K562 (cell line): ENCODE data around the gene LUC7L. TPM values are rescaled to one million over a fixed set of nuclear protein-coding genes. Genes with fewer than 3 reads are reported as not detected.

Experiments
- ATAC-seq: fragments of 200-7000 bp; cut with Tn5 transposase; 3 replicates; pipeline ENCODE4 v1.9.1; 2020; ENCODE audit warnings: moderate library complexity
- BruUV-seq: library from RNA; stranded (reverse); fragments of 400-500 nt; replicated peaks from 2 replicates; lab custom pipeline; 2021; lab: Mats Ljungman, UMichigan
- CTCF ChIA-PET: fragments of 300-600 bp; formaldehyde crosslinking; extraction: SDS; loops from one replicate; lab custom pipeline; 2021; ENCODE audit warnings: low intra/inter-chr PET ratio; lab: Yijun Ruan, JAX
- POLR2A ChIA-PET: fragments of 300-600, 350-650 bp; sonication (Branson Sonifier 250); formaldehyde crosslinking; extraction: SDS; loops from one replicate; lab custom pipeline; 2021; ENCODE audit warnings: antibody characterized with exemption, inconsistent platforms; lab: Yijun Ruan, JAX
- DNase-seq, 4 experiments: peaks; one replicate each; pipeline versions ENCODE4 v3.0.0 to v3.0.0-alpha.2; 2011 to 2018; ENCODE audit warnings: low spot score in 3 of 4, mixed read lengths in 3 of 4; ENCODE audit errors: extremely low read depth in 1 of 4
- FAIRE-seq: peaks from 2 replicates; lab custom pipeline; 2011; peaks lifted over from hg19 to GRCh38; lab: Jason Lieb, UNC
- H2AFZ ChIP-seq: 2 replicates; pipeline ENCODE4 v1.6.0; 2011; ENCODE audit warnings: low read depth, low read length, control low read depth, inconsistent platforms
- H3K27ac ChIP-seq: fragments of 200-600 bp; 3 replicates; pipeline ENCODE4 v1.8.0; 2011; ENCODE audit warnings: low read depth, mild to moderate bottlenecking, control low read depth, inconsistent platforms, low read length, moderate library complexity, mixed read lengths; ENCODE audit errors: extremely low read depth
- H3K27me3 ChIP-seq, 2 experiments: fragments of 300-600 bp in 1 of 2; 2 replicates in 1 of 2; 3 replicates in 1 of 2; pipeline versions ENCODE4 v1.6.0 to v1.8.0; 2011; ENCODE audit warnings: inconsistent platforms in 2 of 2, low read length in 2 of 2, mild to moderate bottlenecking in 1 of 2, mixed read lengths in 1 of 2, moderate library complexity in 1 of 2; ENCODE audit not compliant: control insufficient read depth in 2 of 2, insufficient read depth in 2 of 2
- H3K36me3 ChIP-seq: fragments of 300-600 bp; 3 replicates; pipeline ENCODE4 v1.8.0; 2011; ENCODE audit warnings: mild to moderate bottlenecking, low read length, inconsistent platforms; ENCODE audit not compliant: control insufficient read depth, insufficient read depth
- H3K4me1 ChIP-seq, 2 experiments: fragments of 200-600 bp in 1 of 2; replicated peaks in 1 of 2; 2 replicates in 1 of 2; 3 replicates in 1 of 2; pipeline versions ENCODE4 v1.5.1 to v1.8.0; 2011; ENCODE audit warnings: inconsistent platforms in 2 of 2, low read length in 2 of 2, mild to moderate bottlenecking in 1 of 2, mixed read lengths in 1 of 2, moderate library complexity in 1 of 2; ENCODE audit not compliant: control insufficient read depth in 2 of 2, insufficient read depth in 2 of 2
- H3K4me2 ChIP-seq: 2 replicates; pipeline ENCODE4 v1.6.1; 2011; ENCODE audit warnings: low read length, control low read depth, inconsistent platforms, mixed read lengths; ENCODE audit not compliant: insufficient read depth
- H3K4me3 ChIP-seq: fragments of 200-600 bp; sonication (generic), shearing (Covaris generic); 2 replicates; pipeline ENCODE4 v1.5.1; 2016; ENCODE audit warnings: control low read depth, inconsistent platforms
- H3K79me2 ChIP-seq: fragments of 200-600 bp; 3 replicates; pipeline ENCODE4 v1.8.0; 2011; ENCODE audit warnings: low read length, inconsistent platforms; ENCODE audit not compliant: control insufficient read depth, insufficient read depth
- H3K9ac ChIP-seq, 2 experiments: 2 replicates each; pipeline versions ENCODE4 v1.6.0 to v1.6.1; 2011; ENCODE audit warnings: low read depth in 2 of 2, low read length in 2 of 2, control low read depth in 1 of 2, inconsistent platforms in 1 of 2, mild to moderate bottlenecking in 1 of 2, mixed read lengths in 1 of 2; ENCODE audit not compliant: insufficient read depth in 1 of 2
- H3K9me1 ChIP-seq: one replicate; pipeline ENCODE4 v1.6.0; 2011; ENCODE audit warnings: inconsistent platforms, mild to moderate bottlenecking, low read length, moderate library complexity; ENCODE audit not compliant: control insufficient read depth, insufficient read depth
- H3K9me3 ChIP-seq: replicated peaks from 2 replicates; pipeline ENCODE4 v1.5.1; 2011; ENCODE audit warnings: low read depth, low read length, inconsistent platforms; ENCODE audit not compliant: control insufficient read depth, insufficient read depth
- H4K20me1 ChIP-seq: replicated peaks from 2 replicates; pipeline ENCODE4 v1.6.1; 2011; ENCODE audit warnings: low read length, inconsistent platforms, mixed read lengths; ENCODE audit not compliant: control insufficient read depth, insufficient read depth
- CBFA2T3 ChIP-seq: fragments of 450-650 bp; IDR thresholded peaks from 2 replicates; pipeline ENCODE4 v1.6.1; 2017
- CXXC5 ChIP-seq: fragments of 250-450 bp; sonication (Bioruptor Pico); IDR thresholded peaks from 2 replicates; pipeline ENCODE4 v1.8.0; 2022; ENCODE audit warnings: inconsistent platforms, mild to moderate bottlenecking, moderate library complexity
- FOXM1 ChIP-seq, 2 experiments: fragments of 450-650 bp in 1 of 2; sonication (generic) in 1 of 2; formaldehyde crosslinking in 1 of 2; IDR thresholded peaks; 2 replicates each; pipeline versions ENCODE4 v1.6.1 to v1.9.0; 2017 to 2022; ENCODE audit warnings: low read depth in 2 of 2, mild to moderate bottlenecking in 2 of 2, missing genetic modification reagents in 1 of 2, moderate library complexity in 1 of 2
- HDAC1 ChIP-seq, 2 experiments: fragments of 450-650 bp; IDR thresholded peaks; 2 replicates each; pipeline ENCODE4 v1.6.1; 2016 to 2017; ENCODE audit warnings: inconsistent platforms in 1 of 2, mild to moderate bottlenecking in 1 of 2, moderate library complexity in 1 of 2
- MAZ ChIP-seq, 2 experiments: fragments of 450-650 bp in 1 of 2; sonication (generic) in 1 of 2; formaldehyde crosslinking; IDR thresholded peaks in 1 of 2; conservative IDR thresholded peaks in 1 of 2; 2 replicates each; pipeline versions ENCODE4 v1.4.0 to v1.5.0; 2020; ENCODE audit warnings: mild to moderate bottlenecking in 1 of 2, missing genetic modification reagents in 1 of 2
- MTA3 ChIP-seq: fragments of 450-650 bp; formaldehyde crosslinking; IDR thresholded peaks from 2 replicates; pipeline ENCODE4 v1.6.1; 2017; ENCODE audit warnings: mild to moderate bottlenecking, borderline replicate concordance
- PHF8 ChIP-seq: fragments of 200-600 bp; sonication (generic); IDR thresholded peaks from 2 replicates; pipeline ENCODE4 v1.6.1; 2012; ENCODE audit warnings: mixed run types, mild to moderate bottlenecking, inconsistent platforms, low read length, moderate library complexity, borderline replicate concordance
- POLR2A ChIP-seq: fragments of 450-650 bp; conservative IDR thresholded peaks from 2 replicates; pipeline ENCODE4 v1.6.1; 2016
- RBBP5 ChIP-seq: fragments of 200-600 bp; sonication (generic); IDR thresholded peaks from 2 replicates; pipeline ENCODE4 v1.6.1; 2012; ENCODE audit warnings: borderline replicate concordance, mild to moderate bottlenecking, low read length, control low read depth, inconsistent platforms; ENCODE audit not compliant: insufficient read depth, poor library complexity, severe bottlenecking
- RBFOX2 ChIP-seq: fragments of 200-400 bp; formaldehyde crosslinking; IDR thresholded peaks from 2 replicates; pipeline ENCODE4 v1.6.1; 2017; ENCODE audit warnings: low read depth, mild to moderate bottlenecking, low read length, moderate library complexity
- SMAD4 ChIP-seq: fragments of 250-450 bp; sonication (Bioruptor Pico); conservative IDR thresholded peaks from 2 replicates; pipeline ENCODE4 v1.8.0; 2021; ENCODE audit warnings: inconsistent platforms, mild to moderate bottlenecking, moderate library complexity
- SPI1 ChIP-seq: IDR thresholded peaks from 2 replicates; pipeline ENCODE4 v1.6.1; 2011; ENCODE audit warnings: low read depth, low read length, control low read depth, borderline replicate concordance
- XRCC4 ChIP-seq: IDR thresholded peaks from one replicate; pipeline ENCODE4 v1.6.1; 2011; ENCODE audit not compliant: insufficient read depth, insufficient read length; ENCODE audit errors: extremely low read depth
- ZBTB43 ChIP-seq: sonication (generic); formaldehyde crosslinking; IDR thresholded peaks from 2 replicates; pipeline ENCODE4 v1.8.0; 2023; ENCODE audit warnings: mild to moderate bottlenecking, missing genetic modification reagents
- ZFX ChIP-seq: sonication (generic); formaldehyde crosslinking; IDR thresholded peaks from 2 replicates; pipeline ENCODE4 v1.8.0; 2022; ENCODE audit warnings: mild to moderate bottlenecking, missing genetic modification reagents, moderate library complexity
- ZNF121 ChIP-seq: sonication (generic); formaldehyde crosslinking; conservative IDR thresholded peaks from 2 replicates; pipeline ENCODE4 v1.8.0; 2022; ENCODE audit warnings: missing genetic modification reagents
- ZNF639 ChIP-seq, 2 experiments: fragments of 200-800 bp in 1 of 2; sonication (Bioruptor generic) in 1 of 2; sonication (generic) in 1 of 2; formaldehyde crosslinking in 1 of 2; IDR thresholded peaks in 1 of 2; conservative IDR thresholded peaks in 1 of 2; 2 replicates each; pipeline versions ENCODE4 v1.5.0 to v1.6.1; 2016 to 2020; ENCODE audit warnings: missing compliant biosample characterization in 1 of 2, missing genetic modification characterization in 1 of 2, missing genetic modification reagents in 1 of 2
- WGBS: fragments of 100-300 bp; shearing (Covaris generic); methylation state at CpG from one replicate; pipeline ENCODE4 v1.1.6; 2016; ENCODE audit warnings: low coverage, mixed read lengths; ENCODE audit not compliant: insufficient coverage; ENCODE audit errors: missing lambda C conversion rate; 5-methylcytosine and 5-hydroxymethylcytosine counted together
- in situ Hi-C: fragments of 300-500 bp; cut with MboI; formaldehyde crosslinking; loops from 4 replicates; pipeline ENCODE4 v1.15.0; 2018; ENCODE audit warnings: inconsistent platforms, mixed read lengths
- intact Hi-C: fragments of 100-400 bp; cut with micrococcal nuclease; formaldehyde crosslinking; loops from 2 replicates; pipeline ENCODE4 v1.14.2; 2022
- polyA plus RNA-seq, 8 experiments: library from polyadenylated mRNA; depleted of rRNA in 4 of 8; stranded (reverse) in 5 of 8; unstranded in 3 of 8; fragments of >200 nt; fragmentation: Nextera tagmentation in 2 of 8; fragmentation: Illumina TruSeq in 1 of 8; extraction: Ambion mirVana in 2 of 8; extraction: Trizol in 1 of 8; gene quantifications; 2 replicates each; pipeline versions ENCODE4 v1.2.1 to v1.2.3, GENCODE V29; 2011 to 2014; ENCODE audit warnings: inconsistent platforms in 1 of 8, missing spikeins in 1 of 8
- total RNA-seq, 7 experiments: library from RNA; depleted of rRNA in 6 of 7; stranded (reverse); fragments of >200 nt in 6 of 7; fragmentation: Illumina TruSeq in 2 of 7; extraction: Trizol in 2 of 7; gene quantifications; 2 replicates each; pipeline versions ENCODE4 v1.2.1 to v1.2.3, GENCODE V29; 2011 to 2021; ENCODE audit warnings: low replicate concordance in 1 of 7

The LUC7L gene
- total and polyA plus RNA-seq, 9 of the 15 experiments (the other 6 are each of a cell fraction or from before 2014, with no cell fraction given) = 1.7 to 93.3 (median 59.5) TPM

- WGBS = 24% methylated on average over 13 of the region's 17 CpGs
- H3K27ac ChIP-seq = peak within 1 kb of the TSS; percentile 1; the same call in 2 of the 3 replicates
- H2AFZ ChIP-seq = no peak within 1 kb of the TSS
- ATAC-seq = peak; percentile 84
- FAIRE-seq = peak; percentile 88
- POLR2A ChIA-PET = interaction anchor here (1.0 kb wide), 1 partner anchor 9 kb away, joined by 3 read pairs; no protein-coding TSS in a partner anchor
- CTCF ChIA-PET = no interaction called here
- peak; percentile 71 to 86 (median 80) for DNase-seq
- intact Hi-C loops (no loop called here), in situ Hi-C loops (no loop called here)
- peaks cover 2% of the 10 kb centered on the region; the same call in 1 of the 3 replicates for H3K79me2 ChIP-seq
- H3K4me2 ChIP-seq = peak within 1 kb of the TSS; percentile 67
- H3K9me3 ChIP-seq = 0 out of 2 replicates have a peak, but pooled peaks cover 2% of the 10 kb centered on the region
- H3K9ac ChIP-seq = peak within 1 kb of the TSS; percentile 36 to 73; a peak in 3 of 4 replicates
- H3K4me3 ChIP-seq = peak within 1 kb of the TSS; percentile 26
- H3K36me3 ChIP-seq = no peaks in the 10 kb centered on the region
- H3K9me1 ChIP-seq = no peaks in the 10 kb centered on the region
- no peaks in the 10 kb centered on the region for H4K20me1 ChIP-seq
- no peaks in the 10 kb centered on the region for H3K27me3 ChIP-seq
- H3K4me1 ChIP-seq = peaks cover 28% of the 10 kb centered on the region in 2 experiments; a peak in 4 of 5 replicates
- no TSS peak for BruUV-seq
- TF ChIP-seq RBFOX2 = 0 out of 2 replicates have a peak, but pooled peaks have one; percentile 23
- peak; percentile 60; the same call in 1 of the 2 replicates for TF ChIP-seq MTA3
- no peak for TF ChIP-seq XRCC4
- no peak for TF ChIP-seq ZBTB43 (CRISPR knock-in tag)
- TF ChIP-seq SPI1 = 0 out of 2 replicates have a peak, but pooled peaks have one; percentile 38
- TF ChIP-seq PHF8 = peak; percentile 14; the same call in 1 of the 2 replicates
- TF ChIP-seq ZFX (CRISPR knock-in tag) = peak; percentile 4; the same call in 1 of the 2 replicates
- TF ChIP-seq HDAC1 (IDR thresholded peaks at IDR 0.05) = peak in 1 of 2 experiments; percentile 40; a peak in 1 of 4 replicates
- TF ChIP-seq ZNF639 (CRISPR knock-in tag; conservative IDR thresholded peaks at IDR 0.05 in 1 of 2, IDR thresholded peaks at IDR 0.05 in 1 of 2) = no peak
- peak; percentile 82 for TF ChIP-seq SMAD4 (CRISPR knock-in tag)
- peak; percentile 66 for TF ChIP-seq POLR2A
- peak; percentile 18; the same call in 1 of the 2 replicates for TF ChIP-seq CBFA2T3
- TF ChIP-seq MAZ (CRISPR knock-in tag; conservative IDR thresholded peaks at IDR 0.05 in 1 of 2, IDR thresholded peaks at IDR 0.05 in 1 of 2) = peak; percentile 54 to 70; a peak in 3 of 4 replicates
- 0 out of 2 replicates have a peak, but pooled peaks have one; percentile 11 for TF ChIP-seq FOXM1 (IDR thresholded peaks at IDR 0.05; ENCODE audit: low read depth)
- no peak for TF ChIP-seq FOXM1 (CRISPR knock-in tag; IDR thresholded peaks at IDR 0.05; ENCODE audit: low read depth)
- peak; percentile 43 for TF ChIP-seq RBBP5
- peak; percentile 12; the same call in 1 of the 2 replicates for TF ChIP-seq CXXC5 (CRISPR knock-in tag)
- no peak for TF ChIP-seq ZNF121
Measured at GRCh38 chr16:152141-153128, 76.8 kb downstream of the LUC7L start, which contains the start of gene HBZ. TSS of gene HBZ (plus strand) at chr16:152644. CDS start at chr16:152910, 266 bp downstream.
